Activated T-helper 1 cell treated with Interleukin-2 at 50 U/mL for 16 hours (primary cell): ENCODE results near the gene RCOR3.
"Not testable (repeated sequence)": the region's sequence is repeated elsewhere in the genome, so short reads cannot be mapped to it uniquely, and the experiment has no call there.

Source experiments
- DNase-seq: peaks from one replicate; pipeline ENCODE4 v3.0.0-alpha.2; 2020; ENCODE audit warnings: low read depth

RCOR3 gene

GRCh38 chr1:211258756-211259637 lies at the start of gene RCOR3:
Gene RCOR3, plus strand, starts transcription at chr1:211259366. Its CDS starts 195 bp downstream, at chr1:211259561.
- DNase-seq, result peak; percentile 88

GRCh38 chr1:211210052-211210451 lies 49.1 kb upstream of the RCOR3 start:
- no peak for DNase-seq

- DNase-seq, result no peak
These were observed 48.2 kb upstream of the RCOR3 start for GRCh38 chr1:211210965-211211364.

- no peak for DNase-seq
These were observed 45.5 kb upstream of the RCOR3 start for GRCh38 chr1:211213702-211214101.

- DNase-seq, result no peak
These were observed 43.6 kb upstream of the RCOR3 start for GRCh38 chr1:211215577-211215976.

GRCh38 chr1:211217392-211217791 lies 41.8 kb upstream of the RCOR3 start:
- no peak for DNase-seq

- not testable (repeated sequence) for DNase-seq
These were observed 36.5 kb upstream of the RCOR3 start for GRCh38 chr1:211222469-211223234.

GRCh38 chr1:211228573-211229364 lies 30.4 kb upstream of the RCOR3 start:
- peak; percentile 15 for DNase-seq

GRCh38 chr1:211229365-211229759 lies 29.8 kb upstream of the RCOR3 start:
- no peak for DNase-seq

GRCh38 chr1:211231873-211232272 lies 27.3 kb upstream of the RCOR3 start:
- no peak for DNase-seq

GRCh38 chr1:211236633-211237320 lies 22.4 kb upstream of the RCOR3 start:
- DNase-seq, result no peak

- no peak for DNase-seq
These were observed 21.6 kb upstream of the RCOR3 start for GRCh38 chr1:211237579-211237978.

- not testable (repeated sequence) for DNase-seq
These were observed 18.6 kb upstream of the RCOR3 start for GRCh38 chr1:211240567-211240966.

GRCh38 chr1:211241071-211241470 lies 18.1 kb upstream of the RCOR3 start:
- no peak for DNase-seq

- not testable (repeated sequence) for DNase-seq
These were observed 15.5 kb upstream of the RCOR3 start for GRCh38 chr1:211243639-211244038.

- DNase-seq, result not testable (repeated sequence)
These were observed 12.6 kb upstream of the RCOR3 start for GRCh38 chr1:211246583-211246982.

- no peak for DNase-seq
These were observed 11.2 kb upstream of the RCOR3 start for GRCh38 chr1:211247921-211248320.

- DNase-seq, result not testable (repeated sequence)
These were observed 9.6 kb upstream of the RCOR3 start for GRCh38 chr1:211249611-211250010.

GRCh38 chr1:211257826-211258225 lies 1.3 kb upstream of the RCOR3 start:
- no peak for DNase-seq

- peak; percentile 43 for DNase-seq
These were observed 833 bp upstream of the RCOR3 start for GRCh38 chr1:211258310-211258755.

- DNase-seq, result no peak
These were observed 516 bp downstream of the RCOR3 start for GRCh38 chr1:211259638-211260126.
